GM19455 (cell line): ENCODE measurements around the gene ALAS1.

Source experiments
- ATAC-seq: cut with Tn5 transposase; IDR thresholded peaks from one replicate; pipeline ENCODE4 v1.9.1; 2021; ENCODE audit not compliant: unreplicated experiment

Gene ALAS1

DNA sequence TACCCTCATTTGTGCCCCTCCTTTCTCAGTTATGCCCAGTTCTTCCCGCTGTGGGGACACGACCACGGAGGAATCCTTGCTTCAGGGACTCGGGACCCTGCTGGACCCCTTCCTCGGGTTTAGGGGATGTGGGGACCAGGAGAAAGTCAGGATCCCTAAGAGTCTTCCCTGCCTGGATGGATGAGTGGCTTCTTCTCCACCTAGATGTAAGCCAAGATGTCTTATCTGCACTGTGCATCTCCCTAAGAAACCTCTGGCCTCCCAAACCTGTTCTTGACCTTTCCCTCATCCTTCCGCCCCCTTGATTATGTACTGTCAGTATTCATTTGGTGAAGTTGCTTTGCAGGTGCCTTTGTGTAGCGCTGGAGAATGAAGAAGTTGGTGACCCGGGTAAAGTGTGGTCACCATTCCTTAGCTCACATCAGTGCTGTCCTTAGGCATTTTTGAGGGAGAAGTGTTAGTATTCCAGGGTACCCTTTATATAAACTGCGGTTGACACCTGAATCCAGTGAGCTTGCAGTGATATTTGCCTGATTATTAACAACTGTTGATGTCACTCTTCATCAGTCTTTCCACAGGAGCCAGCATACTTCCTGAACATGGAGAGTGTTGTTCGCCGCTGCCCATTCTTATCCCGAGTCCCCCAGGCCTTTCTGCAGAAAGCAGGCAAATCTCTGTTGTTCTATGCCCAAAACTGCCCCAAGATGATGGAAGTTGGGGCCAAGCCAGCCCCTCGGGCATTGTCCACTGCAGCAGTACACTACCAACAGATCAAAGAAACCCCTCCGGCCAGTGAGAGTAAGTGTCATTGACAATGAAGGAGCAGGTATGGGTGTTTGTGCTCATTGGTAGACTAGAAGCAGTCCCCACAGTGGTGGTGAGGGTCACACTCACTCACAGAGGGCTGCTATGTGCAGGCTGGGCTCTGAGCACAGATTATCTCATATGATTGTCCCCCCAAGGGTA lies 966 bp downstream of the ALAS1 start:
- no peak for ATAC-seq

DNA sequence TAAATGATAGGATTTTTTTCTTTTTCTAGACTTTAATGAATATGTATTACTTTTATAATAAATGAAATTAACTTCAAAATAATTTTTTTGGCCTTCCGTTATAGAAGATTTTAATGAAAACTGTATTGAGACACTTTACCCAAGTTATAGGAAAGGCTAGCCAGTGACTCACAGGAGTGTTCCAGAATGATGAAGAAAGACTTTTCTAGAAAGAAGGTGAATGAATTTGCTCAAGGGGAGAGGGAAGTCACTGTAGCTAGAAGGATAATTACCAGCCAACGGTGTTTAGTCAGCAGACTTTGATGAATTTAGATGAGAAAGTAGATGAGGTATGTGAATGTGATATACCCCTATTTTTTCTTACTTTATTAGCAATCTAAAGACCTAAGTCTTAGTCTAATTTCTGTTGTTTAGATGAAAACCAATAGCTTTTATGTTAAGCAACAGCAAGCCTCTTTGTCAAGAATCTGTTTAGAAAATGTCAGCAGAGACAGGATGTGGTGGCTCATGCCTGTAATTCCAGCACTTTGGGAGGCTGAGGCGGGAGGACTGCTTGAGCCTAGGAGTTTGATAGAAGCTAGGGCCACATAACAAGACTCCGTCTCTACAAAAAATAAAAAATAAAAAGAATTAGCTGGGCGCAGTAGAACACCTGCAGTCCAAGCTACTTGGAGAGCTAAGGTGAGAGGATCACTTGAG lies 3.2 kb downstream of the ALAS1 start:
- ATAC-seq, result no peak

DNA sequence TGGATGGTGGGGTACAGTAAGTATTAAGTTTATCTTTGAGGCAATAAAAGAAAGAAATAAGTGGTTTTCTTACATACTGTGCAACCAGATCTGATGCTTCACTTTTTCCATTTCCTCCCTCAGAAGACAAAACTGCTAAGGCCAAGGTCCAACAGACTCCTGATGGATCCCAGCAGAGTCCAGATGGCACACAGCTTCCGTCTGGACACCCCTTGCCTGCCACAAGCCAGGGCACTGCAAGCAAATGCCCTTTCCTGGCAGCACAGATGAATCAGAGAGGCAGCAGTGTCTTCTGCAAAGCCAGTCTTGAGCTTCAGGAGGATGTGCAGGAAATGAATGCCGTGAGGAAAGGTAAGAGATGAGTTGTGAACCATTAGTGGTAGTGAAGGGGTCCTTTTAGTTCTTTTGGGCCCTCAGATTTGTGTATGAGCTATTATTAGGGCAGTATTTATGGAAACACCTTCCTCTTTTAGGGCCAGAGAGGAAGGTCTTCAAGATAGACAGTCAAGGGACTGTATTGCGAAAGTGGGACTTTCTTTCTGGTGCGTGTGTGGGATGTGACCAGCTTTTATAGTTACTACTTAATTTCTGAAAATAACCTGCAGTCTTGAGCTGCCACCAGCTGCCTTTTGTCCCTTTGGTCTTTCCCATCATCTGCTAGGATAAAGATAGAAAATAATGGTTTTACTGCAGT lies 4.6 kb downstream of the ALAS1 start:
- ATAC-seq, result no peak

DNA sequence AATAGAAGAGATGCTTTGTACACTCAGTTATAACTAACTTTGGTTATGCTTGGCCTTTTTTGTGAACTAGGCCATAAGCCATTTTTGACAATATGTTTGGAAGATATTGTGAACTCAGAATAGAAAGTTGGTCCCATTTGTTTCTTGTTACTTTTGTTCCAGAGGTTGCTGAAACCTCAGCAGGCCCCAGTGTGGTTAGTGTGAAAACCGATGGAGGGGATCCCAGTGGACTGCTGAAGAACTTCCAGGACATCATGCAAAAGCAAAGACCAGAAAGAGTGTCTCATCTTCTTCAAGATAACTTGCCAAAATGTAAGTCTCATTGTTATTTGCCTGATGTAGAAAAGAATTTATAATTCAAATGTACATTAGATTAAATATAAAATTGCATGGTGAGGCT lies 5.7 kb downstream of the ALAS1 start:
- ATAC-seq, result no peak

DNA sequence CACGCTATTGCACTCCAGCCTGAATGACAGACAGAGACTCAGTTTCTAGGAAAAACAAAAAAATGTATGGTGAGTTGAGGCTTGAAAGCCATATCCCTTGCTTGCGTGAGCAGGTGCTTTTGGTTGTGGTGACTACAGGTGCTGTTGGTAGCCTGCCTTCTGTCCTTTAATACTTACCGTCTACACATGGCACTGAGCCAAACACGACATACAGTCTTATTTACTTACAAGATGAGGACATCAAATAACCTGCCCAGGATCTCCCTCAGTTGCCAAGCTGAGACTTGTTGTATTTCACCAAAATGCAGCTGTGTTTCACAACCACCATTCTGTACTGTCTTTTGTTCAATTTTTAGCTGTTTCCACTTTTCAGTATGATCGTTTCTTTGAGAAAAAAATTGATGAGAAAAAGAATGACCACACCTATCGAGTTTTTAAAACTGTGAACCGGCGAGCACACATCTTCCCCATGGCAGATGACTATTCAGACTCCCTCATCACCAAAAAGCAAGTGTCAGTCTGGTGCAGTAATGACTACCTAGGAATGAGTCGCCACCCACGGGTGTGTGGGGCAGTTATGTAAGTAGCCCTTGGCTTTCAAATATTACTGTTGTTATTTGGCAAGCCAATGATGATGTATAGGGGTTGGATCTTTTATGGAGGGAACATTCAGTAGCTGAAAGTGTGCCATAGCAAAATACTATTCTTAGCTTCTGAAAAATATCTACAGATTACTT lies 6.5 kb downstream of the ALAS1 start:
- no peak for ATAC-seq

DNA sequence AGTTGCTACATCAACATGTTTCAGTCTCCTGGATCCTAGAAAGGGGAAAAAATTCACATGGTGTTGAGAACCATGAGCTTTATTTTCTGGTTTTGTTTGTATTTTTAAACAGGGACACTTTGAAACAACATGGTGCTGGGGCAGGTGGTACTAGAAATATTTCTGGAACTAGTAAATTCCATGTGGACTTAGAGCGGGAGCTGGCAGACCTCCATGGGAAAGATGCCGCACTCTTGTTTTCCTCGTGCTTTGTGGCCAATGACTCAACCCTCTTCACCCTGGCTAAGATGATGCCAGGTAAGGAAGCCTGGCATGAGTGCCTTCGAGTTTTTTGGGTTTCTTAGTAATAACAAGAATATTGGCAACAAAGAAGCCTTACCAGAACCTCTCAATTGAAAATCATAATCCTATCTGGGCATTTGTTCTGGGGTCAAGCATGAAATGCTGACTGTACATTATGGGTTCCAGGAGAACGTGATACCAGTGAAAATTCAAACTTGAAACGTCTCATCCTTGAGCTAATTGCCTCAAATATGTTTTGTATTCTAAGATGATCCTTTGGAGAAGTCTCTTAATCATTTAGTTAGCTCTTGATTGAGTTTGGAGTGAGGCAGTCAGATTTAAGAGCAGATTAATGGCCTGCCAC lies 7.9 kb downstream of the ALAS1 start:
- no peak for ATAC-seq

DNA sequence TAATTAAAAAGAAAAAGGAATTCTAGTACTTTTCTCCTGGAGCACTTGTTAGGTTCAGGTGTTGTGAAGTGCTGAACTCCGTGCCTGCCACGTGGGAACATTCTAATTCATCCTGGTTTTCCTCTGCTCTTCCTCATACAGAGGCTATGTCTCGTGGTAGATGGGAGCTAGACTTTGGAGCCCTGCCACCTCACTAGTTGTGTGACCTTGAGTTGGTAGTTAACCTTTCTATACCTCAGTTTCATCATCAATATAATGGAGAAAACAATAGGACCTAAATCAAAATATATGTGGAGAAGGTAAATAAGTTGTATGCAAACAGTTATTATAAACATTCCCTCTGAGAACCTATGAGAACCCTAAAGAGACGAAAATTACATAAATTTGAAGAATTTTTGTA lies 10.6 kb downstream of the ALAS1 start:
- no peak for ATAC-seq

DNA sequence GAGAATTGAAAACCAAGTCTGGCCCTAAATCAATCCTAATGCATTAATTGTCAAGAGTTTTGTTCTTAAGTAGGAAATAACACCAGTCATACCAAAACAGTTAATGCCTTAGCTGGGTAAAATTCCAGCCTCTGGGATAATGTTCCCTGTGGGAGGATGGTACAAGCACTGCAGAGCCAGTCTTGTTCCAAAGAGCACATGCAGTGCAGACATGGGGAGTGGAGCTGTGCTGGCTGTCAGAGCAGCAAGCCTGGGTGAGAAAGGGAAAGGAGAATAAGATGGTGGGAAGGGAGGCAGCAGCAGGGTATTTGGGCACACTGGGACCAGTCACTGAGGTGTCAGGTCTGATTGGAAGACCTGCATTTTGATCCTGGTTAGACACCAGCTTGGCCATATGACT lies 12.1 kb downstream of the ALAS1 start:
- ATAC-seq, result no peak

DNA sequence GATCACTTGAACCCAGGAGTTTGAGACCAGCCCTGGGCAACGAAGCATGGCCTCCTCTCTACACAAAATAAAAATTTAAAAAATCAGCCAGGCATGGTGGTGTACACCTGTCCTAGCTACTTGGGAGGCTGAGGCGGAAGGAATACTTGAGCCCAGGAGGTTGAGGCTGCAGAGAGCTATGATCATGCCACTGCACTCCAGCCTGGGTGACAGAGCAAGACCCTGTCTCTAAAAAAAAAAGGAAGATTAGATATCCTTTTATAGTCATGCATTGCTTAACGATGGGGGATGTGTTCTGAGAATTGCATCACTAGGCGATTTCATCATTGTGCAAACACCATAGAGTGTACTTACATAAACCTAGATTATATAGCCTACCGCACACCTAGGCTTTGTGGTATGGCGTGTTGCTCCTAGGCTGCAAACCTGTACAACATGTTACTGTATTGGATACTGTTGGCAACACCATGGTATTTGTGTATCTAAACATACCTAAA lies 12.6 kb downstream of the ALAS1 start:
- no peak for ATAC-seq

DNA sequence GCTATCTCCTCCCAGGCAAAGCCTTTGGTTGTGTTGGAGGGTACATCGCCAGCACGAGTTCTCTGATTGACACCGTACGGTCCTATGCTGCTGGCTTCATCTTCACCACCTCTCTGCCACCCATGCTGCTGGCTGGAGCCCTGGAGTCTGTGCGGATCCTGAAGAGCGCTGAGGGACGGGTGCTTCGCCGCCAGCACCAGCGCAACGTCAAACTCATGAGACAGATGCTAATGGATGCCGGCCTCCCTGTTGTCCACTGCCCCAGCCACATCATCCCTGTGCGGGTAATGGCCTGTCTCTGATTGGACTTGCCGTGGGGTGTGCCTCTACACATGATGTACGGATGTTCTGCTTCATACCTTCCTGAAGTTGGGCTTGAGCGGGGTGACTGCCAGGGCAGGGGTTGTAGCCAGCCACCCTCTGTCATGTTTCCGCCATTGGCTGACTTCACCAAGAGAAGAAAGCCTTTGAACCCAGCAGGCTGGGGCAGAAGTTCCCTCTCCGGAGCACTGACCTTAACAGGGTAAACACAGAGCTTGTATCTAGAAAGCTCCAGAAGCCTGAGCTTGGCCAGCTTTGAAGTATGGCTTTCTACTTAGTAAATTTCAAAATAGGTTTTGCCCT lies 13.4 kb downstream of the ALAS1 start:
- no peak for ATAC-seq

DNA sequence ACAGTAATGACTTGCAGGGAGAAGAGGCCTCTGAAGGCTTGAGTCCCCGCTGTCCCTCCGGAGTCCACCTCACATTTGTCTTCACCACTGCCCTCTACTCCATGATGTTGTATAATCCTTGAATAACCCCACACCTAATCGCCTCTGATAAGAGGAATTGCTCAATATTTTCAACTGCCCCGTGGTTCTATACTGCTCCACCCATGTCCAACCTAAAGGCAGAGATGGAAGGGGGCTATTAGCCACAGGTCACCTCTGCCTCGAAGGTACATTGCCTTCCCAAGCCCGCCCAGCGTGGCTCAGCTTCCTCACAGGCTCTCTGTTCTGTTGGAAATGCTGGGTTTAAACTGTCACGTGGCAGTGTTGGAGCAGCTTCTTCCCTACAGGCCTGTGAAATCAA lies 15.0 kb downstream of the ALAS1 start:
- no peak for ATAC-seq

DNA sequence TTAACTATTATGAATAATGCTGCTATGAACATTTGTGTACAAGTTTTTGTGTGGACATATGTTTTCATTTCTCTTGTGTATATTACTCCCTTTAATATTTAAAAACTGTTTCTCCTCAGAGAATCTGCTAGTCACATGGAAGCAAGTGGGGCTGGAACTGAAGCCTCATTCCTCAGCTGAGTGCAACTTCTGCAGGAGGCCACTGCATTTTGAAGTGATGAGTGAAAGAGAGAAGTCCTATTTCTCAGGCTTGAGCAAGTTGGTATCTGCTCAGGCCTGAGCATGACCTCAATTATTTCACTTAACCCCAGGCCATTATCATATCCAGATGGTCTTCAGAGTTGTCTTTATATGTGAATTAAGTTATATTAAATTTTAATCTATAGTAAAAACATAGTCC lies 15.9 kb downstream of the ALAS1 start:
- ATAC-seq, result no peak

DNA sequence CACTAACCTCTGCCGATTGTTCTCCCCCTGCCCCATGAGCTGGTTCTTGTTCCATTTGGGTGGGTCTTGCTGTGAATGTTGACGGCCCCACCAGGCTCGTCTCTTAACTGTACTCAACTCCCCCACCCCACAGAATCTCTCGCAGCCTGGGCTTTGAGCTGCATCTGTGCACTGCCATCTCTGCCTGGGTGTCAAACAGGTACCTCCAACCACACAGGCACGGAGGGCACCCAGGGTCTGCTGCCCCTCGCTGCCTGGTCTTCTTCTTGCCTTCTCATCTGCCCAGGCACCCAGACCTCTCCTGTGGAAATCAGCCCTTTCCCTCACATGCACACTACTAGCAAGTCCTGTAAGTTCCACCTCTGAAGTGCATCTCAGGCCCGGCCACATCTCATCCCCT lies 17.4 kb downstream of the ALAS1 start:
- ATAC-seq, result no peak

DNA sequence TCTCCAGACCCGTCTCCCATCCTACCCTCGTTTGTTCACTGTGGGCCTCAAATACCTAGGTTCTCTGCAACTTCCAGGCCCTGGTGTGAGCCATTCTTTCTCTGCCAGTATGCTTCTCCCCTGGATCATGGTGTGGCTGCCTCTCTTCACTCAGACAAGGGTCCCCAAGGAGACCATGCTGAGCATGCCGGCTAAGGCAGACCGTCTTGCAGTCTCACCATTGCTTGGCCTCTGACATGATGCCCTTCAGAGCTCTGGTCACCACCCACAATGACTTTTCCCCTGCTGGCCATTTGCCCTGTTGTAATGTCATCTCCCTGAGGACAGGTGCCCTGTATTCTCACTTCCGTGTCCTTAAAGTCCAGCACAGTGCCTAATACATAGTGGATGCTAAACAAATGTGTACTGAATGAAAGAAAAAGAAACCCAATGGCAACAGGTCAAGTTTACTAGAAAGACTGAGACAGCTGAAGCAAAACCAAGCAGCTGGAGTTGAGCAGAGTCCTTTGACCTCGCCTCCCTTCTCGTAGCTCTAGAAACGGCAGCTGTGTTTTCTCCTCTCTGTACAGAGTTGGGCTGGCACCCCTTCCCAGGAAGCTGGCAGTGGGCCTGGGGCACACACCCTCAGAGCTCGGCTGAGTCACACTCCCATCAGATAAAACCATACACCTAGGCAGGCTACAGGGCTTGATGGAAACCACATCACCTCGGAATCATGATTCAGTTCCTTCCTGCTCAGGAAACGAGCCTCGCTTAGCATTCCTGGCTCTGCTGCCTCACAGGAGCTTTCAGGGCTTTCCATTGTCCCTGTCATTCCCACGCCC lies 18.8 kb downstream of the ALAS1 start:
- no peak for ATAC-seq

DNA sequence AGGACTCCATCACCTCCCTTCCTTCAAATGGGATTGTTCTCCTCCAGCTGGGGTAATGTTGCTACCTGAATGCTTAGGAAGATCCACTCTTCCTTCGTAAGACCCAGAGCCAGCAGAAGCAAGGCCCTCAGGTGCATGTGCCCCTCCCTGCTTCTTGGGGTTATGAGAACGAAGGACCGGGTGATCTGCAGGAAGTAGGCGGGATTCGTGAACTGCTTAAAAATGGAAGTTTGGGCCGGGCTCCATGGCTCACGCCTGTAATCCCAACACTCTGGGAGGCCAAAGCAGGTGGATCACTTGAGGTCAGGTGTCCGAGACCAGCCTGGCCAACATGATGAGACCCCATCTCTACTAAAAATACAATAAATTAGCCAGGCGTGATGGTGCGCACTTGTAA lies 19.4 kb downstream of the ALAS1 start:
- no peak for ATAC-seq

DNA sequence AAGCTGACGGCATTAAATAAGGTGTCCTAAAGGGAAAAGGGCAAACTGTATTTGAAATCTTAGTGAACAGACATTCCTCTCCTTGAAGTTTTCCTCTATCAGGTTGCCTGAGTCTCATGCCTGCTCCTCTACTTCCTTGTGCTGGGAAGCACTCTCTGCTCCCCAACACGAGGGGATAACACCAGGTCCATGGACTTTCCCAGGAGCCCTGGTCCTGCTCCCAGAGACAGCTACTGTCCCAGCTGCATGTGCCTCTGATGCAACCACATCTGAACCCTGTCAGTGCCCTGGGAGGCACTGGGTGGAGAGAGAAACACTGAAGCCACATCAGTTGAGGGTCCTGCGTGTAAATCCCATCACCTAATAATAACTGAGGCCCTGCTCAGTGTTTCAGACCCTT lies 20.1 kb downstream of the ALAS1 start:
- no peak for ATAC-seq

DNA sequence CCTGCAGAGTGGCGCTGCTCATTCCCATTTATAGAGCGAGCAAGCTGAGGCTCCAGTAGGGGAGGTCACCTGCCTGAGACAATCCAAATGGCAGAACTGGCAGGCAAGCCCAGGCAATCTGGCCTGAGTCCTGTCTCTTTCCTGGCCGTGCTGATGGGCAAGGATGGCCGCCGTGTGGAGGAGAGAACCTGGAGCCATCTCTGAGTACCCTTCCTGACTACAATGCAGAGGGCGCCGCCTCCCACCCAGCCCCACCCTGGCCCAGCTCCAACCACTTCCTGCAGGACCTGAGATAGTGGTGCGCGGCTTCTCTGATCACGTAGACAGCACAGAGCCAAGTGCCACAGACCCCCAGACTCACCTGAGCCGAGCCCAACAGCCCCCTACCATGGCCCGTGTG lies 20.5 kb downstream of the ALAS1 start:
- ATAC-seq, result no peak

DNA sequence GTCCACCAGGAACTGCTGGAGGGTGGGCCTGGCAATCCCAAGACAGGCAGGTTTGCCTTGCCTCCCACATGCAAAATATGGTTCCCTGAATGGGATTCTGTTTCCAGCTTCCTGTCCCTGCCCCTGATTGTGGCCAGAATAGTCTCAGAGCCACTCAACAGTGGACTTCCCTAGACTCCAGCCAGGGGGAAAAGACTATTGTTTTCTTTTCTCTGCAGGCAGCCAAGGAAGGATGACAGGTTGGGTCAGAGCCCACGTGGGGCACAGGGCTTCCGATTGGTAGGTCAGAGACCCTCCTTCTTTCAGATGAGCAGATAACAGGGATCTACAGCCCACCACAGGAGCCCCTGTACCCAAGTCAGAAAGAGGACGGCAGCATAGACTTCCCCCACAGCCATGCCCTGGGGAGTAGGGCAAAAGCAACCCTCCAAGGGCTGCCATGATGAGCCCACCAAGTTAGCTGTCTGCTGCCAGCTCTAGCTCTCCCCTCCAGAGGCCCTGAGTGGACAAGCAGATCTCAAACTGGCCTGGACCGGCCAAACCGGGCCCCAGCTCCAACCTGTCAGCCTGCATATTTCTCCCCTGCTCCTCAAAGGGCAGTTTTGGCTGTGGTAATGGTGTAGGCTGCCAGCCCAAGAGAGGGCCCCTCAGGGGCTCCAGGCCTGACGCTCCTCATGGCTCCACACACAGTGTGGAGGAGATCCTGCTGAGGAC lies 21.1 kb downstream of the ALAS1 start:
- ATAC-seq, result no peak
